ENCODE data around the gene CLIC3.
"Not testable (repeated sequence)": the region's sequence is repeated elsewhere in the genome, so short reads cannot be mapped to it uniquely, and the experiment has no call there.

CLIC3 gene

GRCh38 chr9:136996361-136997292 lies at the start of gene CLIC3:
TSS of gene CLIC3 (minus strand) at chr9:136996568. CDS start at chr9:136996543, 25 bp downstream.
- no peak for DNase-seq

- DNase-seq, result no peak
Observed at GRCh38 chr9:137045294-137046087, 49.1 kb upstream of the CLIC3 start.

GRCh38 chr9:137044502-137045177 lies 48.3 kb upstream of the CLIC3 start:
- DNase-seq, result peak; percentile 32

- DNase-seq, result no peak
Observed at GRCh38 chr9:137044037-137044436, 47.7 kb upstream of the CLIC3 start.

GRCh38 chr9:137042751-137043727 lies 46.7 kb upstream of the CLIC3 start:
- DNase-seq, result no peak

GRCh38 chr9:137041124-137041523 lies 44.8 kb upstream of the CLIC3 start:
- no peak for DNase-seq

- no peak for DNase-seq
Observed at GRCh38 chr9:137040568-137040967, 44.2 kb upstream of the CLIC3 start.

- no peak for DNase-seq
Observed at GRCh38 chr9:137039611-137040366, 43.4 kb upstream of the CLIC3 start.

GRCh38 chr9:137038916-137039315 lies 42.5 kb upstream of the CLIC3 start:
- DNase-seq, result no peak

- no peak for DNase-seq
Observed at GRCh38 chr9:137037483-137037882, 41.1 kb upstream of the CLIC3 start.

- DNase-seq, result no peak
Observed at GRCh38 chr9:137037035-137037434, 40.7 kb upstream of the CLIC3 start.

GRCh38 chr9:137035937-137036336 lies 39.6 kb upstream of the CLIC3 start:
- no peak for DNase-seq

GRCh38 chr9:137035507-137035834 lies 39.1 kb upstream of the CLIC3 start:
- no peak for DNase-seq

- peak; percentile 83 for DNase-seq
Observed at GRCh38 chr9:137034709-137035506, 38.5 kb upstream of the CLIC3 start.

GRCh38 chr9:137034039-137034708 lies 37.8 kb upstream of the CLIC3 start:
- DNase-seq, result no peak

- not testable (repeated sequence) for DNase-seq
Observed at GRCh38 chr9:137033481-137033880, 37.1 kb upstream of the CLIC3 start.

- DNase-seq, result no peak
Observed at GRCh38 chr9:137032858-137033257, 36.5 kb upstream of the CLIC3 start.

GRCh38 chr9:137031904-137032640 lies 35.7 kb upstream of the CLIC3 start, which contains the start of gene FUT7:
TSS of gene FUT7 (minus strand) at chr9:137032088. CDS start at chr9:137031991, 97 bp downstream.
- DNase-seq, result no peak

All from NCI-H1092 (cell line).